AG04449 (cell line): ENCODE results near the gene ERG.

Source experiments
- CTCF ChIA-PET: fragments of 350-600 bp; formaldehyde crosslinking; extraction: SDS; loops from one replicate; lab custom pipeline; 2021; ENCODE audit warnings: antibody characterized with exemption; lab: Yijun Ruan, JAX
- POLR2A ChIA-PET: fragments of 400-600, 350-600 bp; formaldehyde crosslinking; extraction: SDS; loops from one replicate; lab custom pipeline; 2020; ENCODE audit warnings: antibody characterized with exemption, inconsistent platforms; lab: Yijun Ruan, JAX
- DNase-seq: peaks from one replicate; pipeline ENCODE4 v3.0.0-alpha.2; 2010; ENCODE audit warnings: low read depth, low spot score
- H3K4me3 ChIP-seq: 2 replicates; pipeline ENCODE4 v1.5.1; 2011; ENCODE audit warnings: low read depth, mild to moderate bottlenecking, control low read depth, low read length
- TF ChIP-seq, protein P1 (sequence below): IDR thresholded peaks from one replicate; pipeline ENCODE4 v1.5.1; 2011; ENCODE audit warnings: mild to moderate bottlenecking, moderate library complexity, low read length, control low read depth, inconsistent platforms; ENCODE audit not compliant: insufficient read depth; ENCODE audit errors: missing control alignments

Gene ERG

DNA sequence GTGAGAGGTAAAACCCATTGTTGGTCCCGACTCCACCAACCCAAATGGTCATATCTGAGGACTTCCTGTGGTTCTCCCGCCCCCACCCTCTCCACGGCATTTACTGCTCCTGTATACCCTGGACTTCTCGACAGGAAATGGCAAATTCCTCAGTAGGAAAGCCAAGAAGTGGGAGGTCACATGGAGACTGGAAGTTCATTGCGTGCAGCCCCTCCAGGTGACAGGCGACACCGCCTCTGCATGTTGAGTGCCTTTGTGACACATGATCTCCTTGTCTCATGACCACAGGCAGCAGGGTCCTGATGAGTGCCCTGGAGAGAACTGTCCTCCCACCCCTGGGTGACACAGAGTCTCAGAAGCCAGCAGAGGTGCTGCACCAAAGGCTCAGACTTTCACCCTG, 24.2 kb downstream of the ERG start:
- no peak for DNase-seq
- POLR2A ChIA-PET = no interaction called here
- H3K4me3 ChIP-seq = no peak overlapping the region
- CTCF ChIA-PET = interaction anchor here (1.1 kb wide), 1 partner anchor 19 kb away, joined by 3 read pairs; no protein-coding TSS in a partner anchor
- TF ChIP-seq, protein P1, sequence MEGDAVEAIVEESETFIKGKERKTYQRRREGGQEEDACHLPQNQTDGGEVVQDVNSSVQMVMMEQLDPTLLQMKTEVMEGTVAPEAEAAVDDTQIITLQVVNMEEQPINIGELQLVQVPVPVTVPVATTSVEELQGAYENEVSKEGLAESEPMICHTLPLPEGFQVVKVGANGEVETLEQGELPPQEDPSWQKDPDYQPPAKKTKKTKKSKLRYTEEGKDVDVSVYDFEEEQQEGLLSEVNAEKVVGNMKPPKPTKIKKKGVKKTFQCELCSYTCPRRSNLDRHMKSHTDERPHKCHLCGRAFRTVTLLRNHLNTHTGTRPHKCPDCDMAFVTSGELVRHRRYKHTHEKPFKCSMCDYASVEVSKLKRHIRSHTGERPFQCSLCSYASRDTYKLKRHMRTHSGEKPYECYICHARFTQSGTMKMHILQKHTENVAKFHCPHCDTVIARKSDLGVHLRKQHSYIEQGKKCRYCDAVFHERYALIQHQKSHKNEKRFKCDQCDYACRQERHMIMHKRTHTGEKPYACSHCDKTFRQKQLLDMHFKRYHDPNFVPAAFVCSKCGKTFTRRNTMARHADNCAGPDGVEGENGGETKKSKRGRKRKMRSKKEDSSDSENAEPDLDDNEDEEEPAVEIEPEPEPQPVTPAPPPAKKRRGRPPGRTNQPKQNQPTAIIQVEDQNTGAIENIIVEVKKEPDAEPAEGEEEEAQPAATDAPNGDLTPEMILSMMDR = no peak

DNA sequence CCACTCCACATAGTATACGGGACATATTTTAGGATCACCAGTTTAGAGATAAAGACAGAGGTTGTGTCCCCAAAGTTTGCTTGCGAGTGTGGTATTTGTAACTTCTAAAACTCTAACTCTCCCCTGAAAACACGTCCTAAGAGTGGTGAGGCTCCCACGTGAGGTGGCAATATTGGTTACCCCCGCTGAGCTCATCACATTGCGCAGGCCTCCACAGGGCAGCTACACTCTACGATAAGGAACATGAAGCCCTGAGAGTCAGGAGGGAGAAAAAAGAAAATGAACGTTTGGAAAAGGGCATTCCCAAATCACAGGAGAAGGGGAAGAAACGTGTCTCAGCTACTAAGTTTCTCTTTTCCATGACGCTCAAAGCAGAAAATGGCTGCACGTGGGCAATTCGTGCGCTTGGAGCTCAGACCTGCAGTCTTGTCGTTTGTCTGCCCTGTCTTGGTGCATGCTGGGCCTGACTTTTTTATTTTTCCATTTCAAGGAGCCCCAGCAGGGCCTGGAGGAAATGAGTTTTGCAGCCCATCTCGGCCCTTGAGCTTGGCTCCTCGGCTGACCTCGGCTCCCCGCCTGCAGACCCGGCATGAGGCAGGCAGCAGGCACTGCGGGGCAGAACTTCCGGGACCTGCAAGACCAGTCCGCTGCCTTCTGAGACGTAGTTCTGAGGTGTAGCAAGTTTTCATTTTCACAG, 25.7 kb downstream of the ERG start:
- POLR2A ChIA-PET = no interaction called here
- CTCF ChIA-PET = interaction anchor here (1.1 kb wide), 1 partner anchor 17 kb away, joined by 3 read pairs; no protein-coding TSS in a partner anchor
- TF ChIP-seq, protein P1 = no peak
- no peak for DNase-seq
- H3K4me3 ChIP-seq = no peak overlapping the region

DNA sequence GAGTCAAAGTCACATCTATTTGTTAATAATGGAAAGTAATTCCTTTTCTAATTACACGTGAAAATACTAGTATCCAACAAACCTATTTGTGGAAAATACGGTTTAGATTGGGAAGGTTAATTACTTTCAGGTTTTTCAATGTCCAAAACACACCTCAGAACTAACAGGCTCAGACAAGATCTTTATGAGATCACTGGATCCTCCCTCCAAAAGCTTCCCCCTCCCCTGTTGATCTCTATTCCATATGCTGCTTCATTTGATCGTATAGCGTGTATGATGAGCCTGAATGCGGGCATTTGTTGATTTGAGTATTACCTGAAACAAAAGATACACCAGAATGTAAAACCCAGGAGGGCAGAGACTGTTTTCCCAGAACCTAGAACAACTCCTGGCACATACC, 26.5 kb downstream of the ERG start:
- H3K4me3 ChIP-seq = no peak overlapping the region
- POLR2A ChIA-PET = no interaction called here
- TF ChIP-seq, protein P1 = no peak
- no peak for DNase-seq
- CTCF ChIA-PET = no interaction called here

DNA sequence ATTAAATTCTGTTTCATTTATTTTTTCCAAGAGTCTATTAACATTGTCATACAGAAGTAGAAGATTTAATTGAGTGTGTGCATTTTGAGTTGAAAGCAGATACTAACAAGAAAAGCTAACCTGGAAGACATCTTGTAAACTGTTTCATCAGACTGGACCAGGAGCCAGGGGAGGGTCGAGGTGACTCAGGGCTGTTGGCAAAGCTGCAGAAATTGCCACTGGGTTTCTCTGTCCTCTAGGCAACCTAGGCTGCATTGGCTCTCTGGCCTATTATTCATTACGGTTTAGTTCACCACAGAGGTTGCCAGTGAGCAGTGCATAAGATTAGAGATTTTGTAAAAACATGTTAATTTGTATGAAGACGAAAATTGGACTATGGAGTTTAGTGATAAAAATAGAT, 27.5 kb downstream of the ERG start:
- H3K4me3 ChIP-seq = no peak overlapping the region
- no peak for DNase-seq
- TF ChIP-seq, protein P1 = no peak
- CTCF ChIA-PET = interaction anchor here (0.8 to 1.1 kb wide), 2 partner anchors 706 to 796 kb away, joined by 3 read pairs; no protein-coding TSS in a partner anchor
- POLR2A ChIA-PET = no interaction called here

DNA sequence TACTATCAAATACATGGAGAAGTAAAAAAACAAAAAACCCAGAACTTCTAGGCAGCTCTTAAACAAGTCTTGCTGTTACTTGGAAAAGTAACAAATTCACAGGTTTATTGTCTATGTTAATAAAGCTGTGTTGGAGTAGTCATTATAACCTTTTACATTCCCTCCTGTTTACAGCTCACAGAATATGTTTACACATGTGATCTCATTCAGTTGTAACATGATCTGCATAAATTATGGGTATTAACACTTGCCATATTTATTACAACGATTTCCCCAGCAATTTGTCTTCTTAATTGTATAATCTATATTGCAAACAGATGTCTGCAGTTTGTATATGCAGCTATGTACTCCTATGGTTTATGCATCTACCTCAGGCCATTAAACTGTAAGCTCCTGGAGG, 28.6 kb downstream of the ERG start:
- CTCF ChIA-PET = interaction anchor here (1.0 kb wide), 1 partner anchor 12 kb away, joined by 3 read pairs; no protein-coding TSS in a partner anchor
- POLR2A ChIA-PET = no interaction called here
- no peak for DNase-seq
- no peak overlapping the region for H3K4me3 ChIP-seq
- TF ChIP-seq, protein P1 = no peak

DNA sequence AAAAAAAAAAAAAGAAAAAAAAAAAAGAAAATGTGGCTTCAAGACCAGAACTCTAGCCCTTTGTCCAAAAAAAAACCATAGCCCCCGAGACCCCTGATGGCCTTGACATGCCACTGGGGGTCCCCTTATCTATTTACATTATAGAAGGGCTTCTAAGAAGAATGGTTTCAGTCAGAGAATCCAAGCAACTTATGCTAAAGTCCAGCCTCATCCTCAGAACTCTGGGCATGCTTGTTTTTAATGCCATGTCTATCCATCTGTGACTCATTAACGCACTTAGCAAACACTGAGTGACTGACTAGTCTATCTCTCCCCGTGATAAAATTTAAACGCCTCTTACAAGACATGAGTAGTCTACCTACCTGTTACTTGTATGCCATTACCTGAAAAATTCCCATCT, 29.3 kb downstream of the ERG start:
- CTCF ChIA-PET = no interaction called here
- no peak for DNase-seq
- H3K4me3 ChIP-seq = no peak overlapping the region
- TF ChIP-seq, protein P1 = no peak
- POLR2A ChIA-PET = no interaction called here
